Measurements from ENCODE around the gene ZSCAN26.

The ZSCAN26 gene

DNA sequence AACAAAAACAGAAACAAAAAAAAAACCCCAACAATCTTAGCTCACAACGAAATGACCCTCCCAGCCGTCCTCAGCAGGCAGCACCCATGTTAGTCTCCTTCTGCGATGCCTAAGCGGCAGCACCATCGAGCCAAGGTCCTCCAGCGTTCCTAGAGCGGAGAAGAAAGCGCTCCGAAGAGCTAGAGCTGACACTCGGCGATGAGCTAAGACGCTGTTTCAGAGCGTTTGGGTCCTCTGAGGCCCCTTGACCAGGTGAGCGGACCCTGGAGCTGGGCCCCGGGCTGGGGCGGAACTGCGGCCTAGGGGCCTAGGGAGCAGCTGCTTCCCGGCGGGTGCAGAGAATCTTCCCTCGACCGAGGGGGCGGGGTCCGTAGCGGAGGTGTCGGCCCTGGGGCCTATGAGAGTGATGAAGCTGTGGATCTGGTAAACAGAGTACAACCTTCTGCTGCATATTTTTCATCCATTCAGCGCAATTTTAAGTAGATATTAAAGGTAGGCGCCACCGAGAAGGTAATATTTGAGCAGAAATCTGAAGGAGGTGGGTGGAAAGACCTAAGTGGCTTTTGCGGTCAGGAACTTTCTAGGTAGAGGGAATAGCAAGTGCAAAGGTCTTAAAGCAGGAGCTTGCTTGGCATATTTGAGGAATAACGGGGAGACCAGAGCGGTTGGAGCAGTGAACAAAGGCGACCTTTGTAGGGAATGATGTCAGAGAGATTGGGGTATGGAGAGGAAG, at the start of gene ZSCAN26:
Gene ZSCAN26, plus strand, starts transcription at position 182 of the 733 bp plus-strand sequence. CDS start 4,777 bp downstream, outside the sequence.
- peak; percentile 79 for FAIRE-seq

DNA sequence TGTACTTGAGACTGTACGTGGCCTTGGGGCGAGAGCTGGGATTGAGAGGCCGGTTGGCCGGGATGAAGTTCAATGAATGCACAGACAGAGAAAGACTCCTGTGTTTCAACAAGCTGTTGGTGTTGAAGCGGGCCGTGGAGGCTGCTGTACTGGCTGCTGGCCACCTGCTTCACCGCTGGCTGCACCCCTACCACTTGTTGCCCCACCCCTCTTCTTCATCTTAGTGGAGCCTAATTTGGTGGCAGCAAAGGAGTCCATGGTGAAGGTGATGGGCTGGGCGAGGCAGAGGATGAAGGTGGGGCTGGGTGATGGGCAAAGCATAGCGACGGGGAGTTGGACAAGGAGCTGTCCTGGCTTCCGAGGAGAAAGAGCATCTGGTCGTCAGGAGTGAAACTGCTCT, 49.1 kb upstream of the ZSCAN26 start:
- FAIRE-seq: no peak

DNA sequence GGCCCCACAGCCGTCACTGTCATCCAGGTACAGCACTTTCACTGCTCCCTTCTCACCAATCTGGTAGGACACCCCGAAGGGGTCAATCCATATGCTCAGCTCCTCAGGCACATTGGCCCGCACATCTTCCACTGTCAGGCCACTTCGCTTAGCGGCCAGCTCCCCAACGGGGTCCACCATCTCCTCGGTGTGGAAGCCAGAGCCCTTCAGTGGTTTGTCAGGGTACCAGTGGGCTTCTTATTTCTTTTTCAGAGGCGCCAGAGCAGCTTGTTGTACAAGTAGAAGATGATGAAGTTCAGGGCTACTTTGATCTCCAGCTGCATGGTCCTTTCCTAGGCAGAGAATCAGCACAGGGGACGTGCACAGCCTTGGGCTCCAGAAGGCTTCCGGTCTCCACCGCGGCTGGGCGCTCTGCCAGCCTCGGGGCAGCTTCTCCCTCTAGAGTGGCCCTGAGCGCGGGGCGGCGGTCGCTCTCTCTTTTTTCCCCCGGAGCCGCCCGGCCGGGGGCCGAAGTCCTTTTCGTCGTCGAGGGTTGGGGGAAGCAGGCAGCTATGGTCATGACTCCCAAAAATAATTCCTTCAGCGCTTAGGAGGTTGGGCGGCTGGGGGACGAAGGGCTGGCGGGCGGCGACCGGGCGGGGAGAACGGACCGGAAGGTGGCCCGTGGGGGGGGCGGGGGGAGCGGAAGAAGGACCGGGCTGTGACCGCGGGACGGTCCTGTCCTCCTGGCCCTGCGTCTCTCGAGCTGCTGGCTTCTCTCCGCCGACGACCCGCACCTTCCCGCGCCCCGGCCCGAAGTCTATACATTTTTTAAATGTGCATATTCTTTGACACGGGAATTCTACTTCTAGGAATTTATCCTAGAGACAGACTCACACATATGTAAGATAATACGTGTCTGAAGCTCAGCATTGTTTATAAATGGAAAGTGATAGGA, 48.4 kb upstream of the ZSCAN26 start:
- no peak for FAIRE-seq

DNA sequence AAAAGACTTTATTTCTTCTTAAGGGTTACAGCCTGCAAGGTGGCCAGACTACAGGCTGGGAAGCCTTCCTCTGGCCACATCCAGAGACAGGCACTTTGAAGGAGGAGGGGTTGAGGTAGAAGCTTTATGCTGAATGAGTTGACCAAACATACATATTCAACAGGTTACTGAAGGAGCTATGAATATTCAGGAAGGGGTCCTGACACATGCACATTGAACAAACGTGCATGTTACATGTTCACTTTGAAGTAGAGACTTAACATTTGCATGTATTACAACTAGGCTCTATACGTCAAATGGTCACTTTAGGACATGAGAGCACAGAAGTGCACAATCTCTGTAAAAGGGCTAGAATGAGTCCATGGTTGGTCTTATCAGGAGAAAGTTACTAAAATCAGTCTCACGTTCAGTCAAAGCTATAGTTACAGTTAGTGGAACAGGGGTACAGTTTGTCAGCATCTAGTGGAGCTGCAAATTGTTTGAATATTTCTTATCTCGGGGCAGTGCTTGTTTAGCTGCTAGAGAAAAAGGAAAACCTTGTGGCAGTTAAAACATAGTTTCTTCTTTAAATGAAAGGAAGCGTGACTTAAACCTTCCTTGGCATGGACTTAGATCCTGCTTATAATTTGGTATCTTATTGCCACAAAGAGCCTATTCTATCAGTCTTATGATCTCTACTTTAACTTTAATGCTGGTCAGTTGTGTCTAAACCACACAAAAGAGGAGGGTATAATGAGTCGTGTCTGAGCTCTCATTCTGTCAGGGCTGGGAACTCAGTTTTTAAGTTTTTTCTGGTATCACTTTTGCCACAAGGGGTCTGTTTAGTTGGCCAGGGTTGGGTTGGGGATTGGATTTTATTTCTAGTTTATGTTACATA, 46.4 kb upstream of the ZSCAN26 start:
- no peak for FAIRE-seq

DNA sequence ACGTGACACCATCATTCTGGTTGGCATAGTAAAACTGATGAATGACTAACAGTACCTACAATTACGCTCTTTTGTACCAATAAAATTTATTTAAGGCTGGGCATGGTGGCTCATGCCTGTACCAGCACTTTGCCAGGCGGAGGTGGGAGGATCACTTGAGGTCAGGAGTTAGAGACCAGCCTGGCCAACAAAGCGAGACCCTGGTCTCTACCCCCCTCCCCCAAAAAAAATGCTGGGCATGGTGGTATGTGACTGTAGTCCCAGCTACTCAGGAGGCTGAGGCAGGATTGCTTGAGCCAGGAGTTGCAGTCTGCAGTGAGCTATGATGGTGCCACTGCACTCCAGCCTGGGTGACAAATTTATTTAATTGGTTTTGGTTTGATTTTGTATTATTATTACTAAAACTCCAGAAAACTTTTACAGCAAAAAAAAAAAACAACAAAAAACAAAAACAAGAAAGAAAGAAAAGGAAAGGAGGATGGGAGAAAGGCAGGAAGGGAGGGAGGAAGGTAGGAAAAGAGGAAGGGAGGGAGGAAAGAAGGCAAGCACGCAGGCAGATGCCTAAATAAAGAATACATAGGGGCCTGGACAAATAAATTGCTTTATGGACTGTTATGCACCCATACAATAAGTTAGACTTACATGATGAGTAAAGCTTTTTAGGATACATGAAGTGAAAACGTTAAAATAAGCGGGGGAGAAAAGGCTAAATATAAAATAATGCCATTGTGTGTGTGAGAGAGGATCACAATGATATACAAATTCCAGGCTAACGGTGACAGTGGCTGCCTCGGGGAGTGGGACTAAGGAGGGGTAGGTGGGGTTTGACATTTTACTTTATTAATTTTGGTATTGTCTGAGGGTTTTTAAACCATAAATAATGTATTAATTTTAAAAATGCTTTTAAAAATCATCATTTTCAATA, 42.5 kb upstream of the ZSCAN26 start:
- FAIRE-seq: no peak

DNA sequence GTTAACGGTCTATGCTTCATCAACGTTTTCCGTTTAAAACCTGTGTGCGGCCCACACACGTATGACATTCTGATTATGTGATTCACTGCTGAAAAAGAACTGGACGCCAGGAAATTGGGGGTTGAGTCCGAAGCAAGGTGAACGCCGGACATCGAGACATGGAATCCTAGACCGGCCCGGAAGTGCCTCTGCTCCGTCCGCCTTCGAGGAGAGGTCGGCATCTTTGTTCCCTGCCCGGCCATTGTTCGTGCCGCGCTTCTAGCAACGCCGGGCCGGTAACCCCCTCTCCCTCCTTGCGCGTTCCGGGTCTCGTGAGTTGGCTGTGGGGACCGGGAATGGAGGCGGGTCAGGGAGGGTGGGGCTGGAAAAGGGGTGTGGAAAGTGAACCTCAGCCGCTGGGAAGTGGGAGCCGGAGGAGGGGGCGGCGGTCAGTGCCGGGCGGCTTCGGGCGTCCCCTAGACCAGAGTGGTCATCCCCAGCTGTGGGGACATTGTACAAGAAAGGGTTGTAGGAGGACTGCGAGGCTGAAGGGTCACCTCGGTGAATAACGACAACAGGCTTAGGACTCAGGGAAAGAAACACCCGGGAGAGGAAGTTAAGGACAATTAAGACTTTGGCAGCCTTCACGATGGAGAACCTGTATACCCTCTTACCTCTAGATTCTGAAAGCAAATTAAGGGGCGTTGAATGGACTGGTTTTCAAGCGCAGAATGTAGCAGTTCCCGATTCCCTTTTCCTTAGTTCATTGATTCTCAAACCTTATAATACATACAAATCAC, 41.7 kb upstream of the ZSCAN26 start, which contains the start of gene ZSCAN9:
Gene ZSCAN9, plus strand, starts transcription at position 220 of the 779 bp plus-strand sequence. CDS start 1,810 bp downstream, outside the sequence.
- FAIRE-seq: no peak

DNA sequence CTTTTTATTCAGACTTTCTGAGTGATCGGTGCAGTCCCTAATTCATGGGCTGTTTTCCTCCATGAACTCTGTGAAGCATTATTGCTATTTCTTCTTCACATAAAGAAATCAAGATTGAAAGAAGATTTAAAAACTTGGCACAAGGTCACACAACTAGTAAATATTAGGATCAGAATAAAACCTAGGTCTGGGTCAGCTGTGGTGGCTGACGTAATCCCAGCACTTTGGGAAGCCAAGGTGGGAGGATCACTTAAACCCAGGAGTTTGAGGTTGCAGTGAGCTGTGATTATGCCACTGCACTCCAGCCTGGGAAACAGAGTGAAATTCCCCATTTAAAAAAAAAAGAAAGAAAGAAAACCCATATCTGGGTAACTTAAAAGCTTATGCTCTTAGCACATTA, 40.5 kb upstream of the ZSCAN26 start:
- no peak for FAIRE-seq

DNA sequence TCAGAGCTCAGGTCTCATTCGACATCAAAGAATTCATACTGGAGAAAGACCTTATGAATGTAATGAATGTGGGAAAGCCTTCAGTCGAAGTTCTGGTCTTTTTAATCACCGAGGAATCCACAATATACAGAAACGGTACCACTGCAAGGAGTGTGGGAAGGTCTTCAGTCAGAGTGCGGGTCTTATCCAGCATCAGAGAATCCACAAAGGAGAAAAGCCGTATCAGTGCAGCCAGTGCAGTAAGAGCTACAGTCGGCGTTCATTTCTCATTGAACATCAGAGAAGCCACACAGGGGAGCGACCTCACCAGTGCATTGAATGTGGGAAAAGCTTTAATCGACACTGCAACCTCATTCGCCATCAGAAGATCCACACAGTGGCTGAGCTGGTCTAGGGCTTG, 34.2 kb upstream of the ZSCAN26 start:
- no peak for FAIRE-seq

DNA sequence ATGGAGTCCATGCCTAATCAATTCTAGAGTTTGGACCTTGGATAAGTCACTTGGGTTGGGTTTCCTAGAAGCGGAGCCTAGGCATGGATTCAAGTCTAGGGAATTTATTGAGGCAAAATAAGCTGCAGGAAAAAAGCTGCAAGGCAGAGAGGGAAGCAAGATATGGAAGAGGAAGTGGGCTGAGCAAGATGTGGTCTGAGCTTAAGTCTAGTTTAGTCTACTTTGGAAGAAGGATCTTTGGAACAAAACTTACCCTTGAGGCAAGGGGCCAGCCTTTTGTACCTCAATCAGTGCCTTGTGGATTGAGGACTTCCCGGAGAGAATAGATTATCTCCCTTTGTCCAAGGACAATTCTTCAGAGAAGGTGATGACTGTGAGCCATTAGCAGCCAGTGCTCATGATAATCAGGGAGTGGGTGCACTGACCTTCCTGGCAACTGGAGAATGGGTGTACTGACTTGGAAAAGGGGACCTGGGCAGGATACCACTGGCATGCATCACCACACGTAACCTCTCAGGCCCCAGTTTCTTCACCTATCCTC, 31.0 kb upstream of the ZSCAN26 start:
- FAIRE-seq: no peak

DNA sequence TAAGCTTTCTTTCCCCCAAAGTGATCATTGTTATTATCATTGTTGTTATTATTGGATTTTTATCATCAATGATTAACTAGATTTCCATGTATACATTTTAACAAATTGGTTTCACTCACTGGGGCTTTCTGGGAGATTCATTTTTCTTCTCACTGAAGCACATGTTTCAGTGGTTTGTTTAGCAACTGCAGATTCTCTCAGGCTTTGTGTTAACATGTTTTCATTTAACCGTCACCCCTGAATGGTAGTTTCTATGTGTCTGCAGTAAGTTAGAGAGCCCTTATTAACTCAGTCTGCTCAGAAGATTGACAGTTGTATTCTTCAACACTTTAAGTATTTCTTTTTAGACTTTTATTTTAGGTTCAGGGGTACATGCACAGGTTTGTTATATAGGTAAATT, 27.3 kb upstream of the ZSCAN26 start:
- FAIRE-seq: no peak

DNA sequence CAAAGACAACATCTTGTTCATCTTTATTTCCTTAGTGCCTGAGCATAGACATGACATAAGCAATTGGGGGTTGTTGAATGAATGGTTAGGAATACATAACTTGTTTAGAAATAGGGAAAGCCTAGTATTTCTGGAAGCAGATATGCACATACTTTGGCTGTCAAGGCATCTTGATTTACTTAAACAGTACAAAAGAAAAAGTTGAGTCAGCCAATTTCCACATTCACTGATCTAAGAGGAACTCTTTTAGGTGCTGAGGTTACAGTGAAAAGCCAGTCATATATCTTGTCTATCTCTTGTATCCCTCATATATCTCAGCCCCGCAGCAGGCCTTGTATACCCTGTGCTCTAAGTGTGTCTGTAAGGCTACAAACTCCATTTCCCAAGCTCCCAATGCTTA, 26.5 kb upstream of the ZSCAN26 start:
- FAIRE-seq: no peak

DNA sequence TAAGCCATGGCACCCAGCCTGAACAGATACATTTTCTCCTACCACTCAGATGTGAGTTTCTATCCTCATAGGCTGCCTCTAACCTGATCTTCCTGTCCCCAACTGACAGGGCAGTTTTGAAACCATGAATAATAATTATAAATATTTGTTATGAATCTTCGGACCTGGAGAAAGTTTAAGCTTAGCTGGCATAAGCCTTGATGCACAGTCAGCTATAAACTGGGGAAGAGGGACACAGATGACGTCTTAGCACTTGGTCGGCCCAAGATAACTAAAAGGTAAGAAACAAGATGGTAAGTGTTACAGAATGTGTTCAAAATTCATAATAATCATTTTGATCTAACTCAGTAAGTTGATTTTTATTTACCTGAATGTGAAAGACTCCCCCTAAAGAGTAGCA, 23.0 kb upstream of the ZSCAN26 start:
- FAIRE-seq: no peak

DNA sequence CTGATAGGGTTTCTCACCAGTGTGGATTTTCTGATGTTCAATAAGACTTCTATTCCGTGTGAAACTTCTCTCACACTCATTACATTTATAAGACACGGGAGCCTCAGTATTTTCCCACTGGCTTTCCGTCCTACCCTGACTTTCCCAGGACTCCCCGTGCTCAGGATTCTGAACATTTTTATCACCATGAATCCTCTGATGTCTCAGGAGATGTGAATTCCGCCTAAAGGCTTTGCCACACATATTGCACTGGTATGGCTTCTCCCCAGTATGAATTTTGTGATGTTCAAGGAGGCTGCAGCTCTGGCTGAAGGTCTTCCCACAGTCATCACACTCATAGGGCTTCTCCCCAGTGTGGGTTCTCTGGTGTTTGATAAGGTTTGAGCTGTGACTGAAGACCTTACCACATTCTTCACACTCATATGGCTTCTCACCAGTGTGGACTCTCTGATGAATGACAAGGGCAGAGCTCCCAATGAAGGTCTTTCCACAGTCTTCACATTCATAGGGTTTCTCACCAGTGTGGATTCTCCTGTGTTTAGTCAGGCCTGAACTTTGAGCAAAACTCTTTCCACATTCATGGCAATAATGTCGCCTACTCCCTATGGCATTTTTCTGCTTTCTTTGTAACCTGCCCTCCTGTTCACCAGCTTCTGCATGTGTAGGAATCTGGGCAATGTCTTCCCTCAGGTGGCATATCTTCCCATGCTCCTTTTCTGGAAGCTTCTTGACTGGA, 21.6 kb upstream of the ZSCAN26 start:
- FAIRE-seq: no peak

DNA sequence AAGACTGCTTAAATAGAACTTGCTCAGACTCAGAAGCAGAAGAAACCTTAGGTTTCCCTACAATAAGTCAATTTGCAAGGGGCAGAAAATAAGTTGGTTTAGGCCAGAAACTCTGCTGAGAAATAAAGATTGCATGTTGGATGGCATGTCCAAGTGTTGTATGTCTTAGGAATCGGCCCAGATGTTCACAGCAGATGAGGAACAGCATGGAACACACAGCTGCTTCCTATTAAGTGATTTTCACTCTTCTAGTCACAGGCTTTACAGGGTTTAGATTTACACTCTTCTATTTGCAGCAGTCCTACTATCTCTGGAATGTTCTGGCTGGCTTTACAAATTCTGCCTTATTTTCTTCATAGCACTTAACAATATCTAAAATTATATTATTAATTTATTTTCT, 18.0 kb upstream of the ZSCAN26 start:
- FAIRE-seq: no peak

DNA sequence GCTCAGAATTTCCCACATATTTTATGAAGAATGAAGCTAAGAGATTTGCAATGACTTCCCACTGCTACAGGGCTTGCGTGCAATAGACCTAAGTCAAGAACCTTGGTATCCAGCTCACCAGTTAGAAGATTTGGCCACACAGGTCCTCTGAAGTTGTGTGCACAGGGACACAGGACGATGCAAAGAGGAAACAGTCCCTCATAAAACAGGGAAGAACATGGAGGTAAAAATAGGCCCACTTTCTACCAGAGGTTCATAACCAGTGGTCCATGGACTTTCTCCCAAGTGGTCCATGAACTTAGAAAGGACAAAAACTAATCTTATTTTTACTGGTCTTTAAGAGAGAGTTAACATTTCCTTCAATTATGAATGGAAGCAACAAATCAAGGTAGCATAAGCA, 16.2 kb upstream of the ZSCAN26 start:
- no peak for FAIRE-seq

DNA sequence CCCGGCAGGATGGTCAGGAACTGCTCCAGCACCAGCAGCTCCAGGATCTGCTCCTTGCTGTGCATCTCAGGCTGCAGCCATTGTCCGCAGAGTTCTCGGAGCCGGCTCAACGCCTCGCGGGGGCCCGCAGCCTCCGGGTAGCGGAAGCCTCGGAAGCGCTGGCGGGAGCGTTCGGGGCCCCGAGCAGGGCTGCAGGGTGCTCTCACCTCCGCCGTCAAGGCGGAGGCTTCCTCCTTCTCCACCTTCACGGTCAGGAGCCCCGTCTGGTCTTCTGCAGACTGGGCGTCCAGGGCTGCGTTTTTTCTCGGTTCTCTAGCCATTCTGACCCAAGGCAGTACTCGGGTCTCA, 15.3 kb upstream of the ZSCAN26 start:
- FAIRE-seq: no peak

DNA sequence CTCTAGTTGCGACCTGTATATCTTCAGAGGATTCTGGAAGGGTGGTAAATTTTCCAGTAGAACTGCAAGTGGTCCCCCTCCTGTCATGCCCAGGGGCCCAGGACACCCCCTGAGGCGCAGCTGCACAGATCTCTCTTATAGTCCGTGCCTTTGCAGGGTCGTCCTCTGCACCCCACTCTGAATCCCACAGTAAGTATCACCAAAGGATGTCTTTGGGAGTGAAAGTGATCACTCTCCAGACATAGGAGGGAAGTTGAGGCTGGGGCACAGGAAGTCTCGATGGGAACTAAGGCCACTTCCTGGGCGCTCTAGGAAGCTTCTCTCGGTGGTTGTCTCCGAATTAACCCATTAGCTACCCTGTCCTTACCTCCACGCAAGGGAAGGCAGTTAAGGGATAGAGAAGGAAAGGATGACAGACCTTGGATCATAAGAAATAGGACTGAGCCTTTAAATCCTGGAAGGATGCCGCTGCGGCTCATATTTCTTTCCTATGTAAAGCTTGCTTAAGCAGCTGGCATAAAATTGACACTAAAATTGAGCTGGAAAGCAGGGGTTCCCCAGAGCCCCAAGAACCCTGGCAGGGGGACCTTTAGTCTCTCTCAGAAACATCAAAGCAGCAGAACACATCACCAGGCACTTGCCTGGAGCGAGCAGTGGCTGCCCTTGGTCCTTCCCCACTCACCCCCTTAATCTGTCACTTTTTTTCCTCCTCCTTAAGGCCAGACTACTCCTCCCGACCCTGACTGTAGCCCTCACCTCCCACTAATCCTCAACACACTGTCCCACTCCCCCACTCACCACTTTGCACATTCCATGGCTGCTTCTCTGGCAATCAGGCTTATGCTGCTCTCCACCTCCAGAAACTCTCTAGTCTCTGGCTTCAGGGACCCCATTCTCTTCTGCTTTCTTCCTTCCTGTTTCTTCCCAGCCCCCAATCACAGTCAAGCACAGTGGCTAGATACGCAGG, 14.7 kb upstream of the ZSCAN26 start, which contains the start of gene ZKSCAN4:
Gene ZKSCAN4, minus strand, starts transcription at position 261 of the 967 bp plus-strand sequence. CDS start 289 bp downstream, outside the sequence.
- peak; percentile 36 for FAIRE-seq

DNA sequence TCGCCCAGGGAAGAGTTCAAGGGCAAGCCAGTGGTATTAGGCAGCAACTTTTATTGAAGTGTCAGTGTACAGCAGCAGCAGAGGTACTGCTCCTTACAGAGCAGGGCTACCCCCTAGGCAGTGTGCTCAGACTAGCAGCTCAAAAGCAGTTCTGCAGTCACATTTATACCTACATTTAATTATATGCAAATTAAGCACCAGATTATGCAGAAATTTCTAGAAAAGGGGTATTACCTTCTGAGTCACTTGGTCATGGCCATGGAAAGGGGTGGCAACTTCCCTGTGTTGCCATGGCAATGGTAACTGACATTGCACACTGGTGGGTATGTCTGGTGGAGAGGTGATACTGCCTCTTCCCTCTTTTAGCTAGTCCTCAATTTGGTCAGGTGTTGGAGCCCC, 12.8 kb upstream of the ZSCAN26 start:
- FAIRE-seq: no peak

DNA sequence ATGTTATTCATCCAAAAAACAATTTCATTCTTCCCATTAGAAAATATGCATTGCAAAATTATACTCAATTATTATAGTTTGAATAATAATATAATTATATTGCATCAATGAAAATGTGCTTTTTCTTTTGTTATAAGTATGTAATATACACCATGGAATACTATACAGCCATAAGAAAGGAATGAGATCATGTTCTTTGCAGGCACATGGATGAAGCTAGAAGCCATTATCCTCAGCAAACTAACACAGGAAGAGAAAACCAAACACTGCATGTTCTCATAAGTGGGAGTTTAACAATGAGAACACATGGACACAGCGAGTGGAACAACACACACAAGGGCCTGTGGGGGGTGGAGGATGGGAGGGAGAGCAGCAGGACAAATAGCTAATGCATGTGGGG, 9.9 kb upstream of the ZSCAN26 start:
- FAIRE-seq: no peak

Data from islet of Langerhans (tissue), 1 donor.